ENCODE measurements around the gene MORN1.
A peak's percentile ranks its signal among the peaks of the same experiment; 100 is the strongest.
"Not testable (repeated sequence)": the region's sequence is repeated elsewhere in the genome, so short reads cannot be mapped to it uniquely, and the experiment has no call there.

The MORN1 gene

GRCh38 chr1:2391041-2391930 is at the start of gene MORN1, which contains the start of gene RER1:
Gene MORN1 (minus strand): TSS chr1:2391554. CDS start chr1:2391533, 21 bp downstream.
Gene RER1 (plus strand): TSS chr1:2391841. CDS start chr1:2395791, 3,950 bp downstream.
- peak; percentile 99 for DNase-seq (ENCODE audit: low read depth)

GRCh38 chr1:2440346-2440745 is 49.0 kb upstream of the MORN1 start:
- not testable (repeated sequence) for DNase-seq (ENCODE audit: low read depth)

GRCh38 chr1:2439369-2439768 is 48.0 kb upstream of the MORN1 start:
- DNase-seq (ENCODE audit: low read depth) = no peak

- no peak for DNase-seq (ENCODE audit: low read depth)
These were observed 47.3 kb upstream of the MORN1 start for GRCh38 chr1:2438641-2439040.

- no peak for DNase-seq (ENCODE audit: low read depth)
These were observed 46.7 kb upstream of the MORN1 start for GRCh38 chr1:2438038-2438437.

GRCh38 chr1:2437617-2438016 is 46.3 kb upstream of the MORN1 start:
- no peak for DNase-seq (ENCODE audit: low read depth)

GRCh38 chr1:2436876-2437275 is 45.5 kb upstream of the MORN1 start:
- DNase-seq (ENCODE audit: low read depth) = no peak

- DNase-seq (ENCODE audit: low read depth) = no peak
These were observed 44.5 kb upstream of the MORN1 start for GRCh38 chr1:2435746-2436355.

- no peak for DNase-seq (ENCODE audit: low read depth)
These were observed 43.7 kb upstream of the MORN1 start for GRCh38 chr1:2435091-2435490.

- DNase-seq (ENCODE audit: low read depth) = no peak
These were observed 42.7 kb upstream of the MORN1 start for GRCh38 chr1:2433936-2434655.

- no peak for DNase-seq (ENCODE audit: low read depth)
These were observed 41.8 kb upstream of the MORN1 start for GRCh38 chr1:2433196-2433595.

- no peak for DNase-seq (ENCODE audit: low read depth)
These were observed 41.1 kb upstream of the MORN1 start for GRCh38 chr1:2432441-2432844.

- no peak for DNase-seq (ENCODE audit: low read depth)
These were observed 40.2 kb upstream of the MORN1 start for GRCh38 chr1:2431518-2431917.

GRCh38 chr1:2431103-2431502 is 39.7 kb upstream of the MORN1 start:
- DNase-seq (ENCODE audit: low read depth) = no peak

- DNase-seq (ENCODE audit: low read depth) = no peak
These were observed 39.2 kb upstream of the MORN1 start for GRCh38 chr1:2430592-2430973.

- no peak for DNase-seq (ENCODE audit: low read depth)
These were observed 38.6 kb upstream of the MORN1 start for GRCh38 chr1:2429780-2430591.

- no peak for DNase-seq (ENCODE audit: low read depth)
These were observed 37.1 kb upstream of the MORN1 start for GRCh38 chr1:2428490-2428889.

GRCh38 chr1:2427976-2428375 is 36.6 kb upstream of the MORN1 start:
- no peak for DNase-seq (ENCODE audit: low read depth)

- no peak for DNase-seq (ENCODE audit: low read depth)
These were observed 35.7 kb upstream of the MORN1 start for GRCh38 chr1:2427051-2427450.

- no peak for DNase-seq (ENCODE audit: low read depth)
These were observed 35.2 kb upstream of the MORN1 start for GRCh38 chr1:2426540-2426939.

GRCh38 chr1:2425892-2426291 is 34.5 kb upstream of the MORN1 start:
- DNase-seq (ENCODE audit: low read depth) = no peak

GRCh38 chr1:2422523-2422922 is 31.2 kb upstream of the MORN1 start:
- DNase-seq (ENCODE audit: low read depth) = no peak
